ENCODE results near the gene CDK17.

Gene CDK17

GRCh38 chr12:96305665-96306064 is 94.6 kb downstream of the CDK17 start:
- TF ChIP-seq SIN3A (IDR thresholded peaks at IDR 0.05; ENCODE audit: borderline replicate concordance, insufficient read depth, low read length) (no peak), TAF1 (IDR thresholded peaks at IDR 0.05; ENCODE audit: borderline replicate concordance, insufficient read depth, low read length) (no peak), POLR2AphosphoS5 (IDR thresholded peaks at IDR 0.05; ENCODE audit: low read depth, low read length) (no peak), FOXP2 (optimal IDR thresholded peaks at IDR 0.05; ENCODE audit: borderline replicate concordance, extremely low read depth, extremely low read length, insufficient read depth) (no peak)
- TF ChIP-seq, protein P1, sequence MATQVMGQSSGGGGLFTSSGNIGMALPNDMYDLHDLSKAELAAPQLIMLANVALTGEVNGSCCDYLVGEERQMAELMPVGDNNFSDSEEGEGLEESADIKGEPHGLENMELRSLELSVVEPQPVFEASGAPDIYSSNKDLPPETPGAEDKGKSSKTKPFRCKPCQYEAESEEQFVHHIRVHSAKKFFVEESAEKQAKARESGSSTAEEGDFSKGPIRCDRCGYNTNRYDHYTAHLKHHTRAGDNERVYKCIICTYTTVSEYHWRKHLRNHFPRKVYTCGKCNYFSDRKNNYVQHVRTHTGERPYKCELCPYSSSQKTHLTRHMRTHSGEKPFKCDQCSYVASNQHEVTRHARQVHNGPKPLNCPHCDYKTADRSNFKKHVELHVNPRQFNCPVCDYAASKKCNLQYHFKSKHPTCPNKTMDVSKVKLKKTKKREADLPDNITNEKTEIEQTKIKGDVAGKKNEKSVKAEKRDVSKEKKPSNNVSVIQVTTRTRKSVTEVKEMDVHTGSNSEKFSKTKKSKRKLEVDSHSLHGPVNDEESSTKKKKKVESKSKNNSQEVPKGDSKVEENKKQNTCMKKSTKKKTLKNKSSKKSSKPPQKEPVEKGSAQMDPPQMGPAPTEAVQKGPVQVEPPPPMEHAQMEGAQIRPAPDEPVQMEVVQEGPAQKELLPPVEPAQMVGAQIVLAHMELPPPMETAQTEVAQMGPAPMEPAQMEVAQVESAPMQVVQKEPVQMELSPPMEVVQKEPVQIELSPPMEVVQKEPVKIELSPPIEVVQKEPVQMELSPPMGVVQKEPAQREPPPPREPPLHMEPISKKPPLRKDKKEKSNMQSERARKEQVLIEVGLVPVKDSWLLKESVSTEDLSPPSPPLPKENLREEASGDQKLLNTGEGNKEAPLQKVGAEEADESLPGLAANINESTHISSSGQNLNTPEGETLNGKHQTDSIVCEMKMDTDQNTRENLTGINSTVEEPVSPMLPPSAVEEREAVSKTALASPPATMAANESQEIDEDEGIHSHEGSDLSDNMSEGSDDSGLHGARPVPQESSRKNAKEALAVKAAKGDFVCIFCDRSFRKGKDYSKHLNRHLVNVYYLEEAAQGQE (IDR thresholded peaks at IDR 0.05; ENCODE audit: insufficient read depth in 1 of 2, low read depth in 2 of 2, low read length in 2 of 2) = no peak

DNA sequence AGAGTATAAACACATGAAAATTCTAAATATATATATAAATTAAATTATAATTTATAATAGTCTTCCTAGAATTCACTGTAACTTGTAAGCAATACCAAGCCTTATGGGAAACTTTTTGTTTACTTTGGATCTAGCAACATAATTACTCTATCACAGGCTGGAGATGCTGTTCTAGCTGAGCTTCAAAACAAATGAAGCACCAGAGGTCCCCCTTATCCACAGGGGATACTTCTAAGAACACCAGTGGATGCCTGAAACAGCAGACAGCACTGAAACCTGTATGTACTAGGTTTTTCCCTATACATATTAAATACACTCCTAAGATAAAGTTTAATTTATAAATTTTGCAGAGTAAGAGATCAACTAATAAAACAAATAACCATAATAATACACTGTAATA is 96.6 kb downstream of the CDK17 start:
- TF ChIP-seq FOXP2 (optimal IDR thresholded peaks at IDR 0.05; ENCODE audit: borderline replicate concordance, extremely low read depth, extremely low read length, insufficient read depth) (no peak), SIN3A (IDR thresholded peaks at IDR 0.05; ENCODE audit: borderline replicate concordance, insufficient read depth, low read length) (no peak), POLR2AphosphoS5 (IDR thresholded peaks at IDR 0.05; ENCODE audit: low read depth, low read length) (no peak), TAF1 (IDR thresholded peaks at IDR 0.05; ENCODE audit: borderline replicate concordance, insufficient read depth, low read length) (no peak)
- TF ChIP-seq, protein P1 (IDR thresholded peaks at IDR 0.05; ENCODE audit: insufficient read depth in 1 of 2, low read depth in 2 of 2, low read length in 2 of 2) = no peak

DNA sequence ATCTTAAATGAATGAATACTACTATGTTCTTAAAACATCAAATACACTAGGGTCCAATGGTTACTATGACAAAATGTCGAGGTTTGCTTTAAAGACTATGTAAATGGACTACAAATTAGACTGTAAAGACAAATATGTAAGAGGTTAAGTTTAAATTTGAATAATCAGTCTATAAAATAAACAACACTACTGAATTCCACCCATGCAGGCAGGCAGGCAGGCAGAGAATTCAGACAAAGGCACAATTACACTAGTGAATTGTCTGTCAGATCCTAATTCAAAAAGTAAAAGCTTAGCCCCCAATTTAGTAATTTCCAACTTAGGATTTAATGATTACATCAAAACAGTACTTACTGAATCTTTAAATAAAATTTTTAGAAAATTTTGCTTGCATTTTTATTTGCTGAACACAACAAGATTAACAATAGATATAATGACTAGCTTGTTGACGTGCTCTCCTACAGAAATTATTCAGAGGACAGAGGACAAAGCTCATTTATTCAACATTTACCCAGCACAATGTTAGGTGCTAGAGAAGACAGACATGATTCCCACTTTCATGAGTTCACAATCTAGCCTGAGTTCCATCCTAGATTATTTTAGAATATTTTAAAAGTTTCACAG is 97.4 kb downstream of the CDK17 start:
- no peak for TF ChIP-seq POLR2AphosphoS5 (IDR thresholded peaks at IDR 0.05; ENCODE audit: low read depth, low read length)
- TF ChIP-seq TAF1 (IDR thresholded peaks at IDR 0.05; ENCODE audit: borderline replicate concordance, insufficient read depth, low read length) = no peak
- TF ChIP-seq, protein P1 (IDR thresholded peaks at IDR 0.05; ENCODE audit: insufficient read depth in 1 of 2, low read depth in 2 of 2, low read length in 2 of 2) = no peak
- TF ChIP-seq FOXP2 (optimal IDR thresholded peaks at IDR 0.05; ENCODE audit: borderline replicate concordance, extremely low read depth, extremely low read length, insufficient read depth) = no peak
- no peak for TF ChIP-seq SIN3A (IDR thresholded peaks at IDR 0.05; ENCODE audit: borderline replicate concordance, insufficient read depth, low read length)

DNA sequence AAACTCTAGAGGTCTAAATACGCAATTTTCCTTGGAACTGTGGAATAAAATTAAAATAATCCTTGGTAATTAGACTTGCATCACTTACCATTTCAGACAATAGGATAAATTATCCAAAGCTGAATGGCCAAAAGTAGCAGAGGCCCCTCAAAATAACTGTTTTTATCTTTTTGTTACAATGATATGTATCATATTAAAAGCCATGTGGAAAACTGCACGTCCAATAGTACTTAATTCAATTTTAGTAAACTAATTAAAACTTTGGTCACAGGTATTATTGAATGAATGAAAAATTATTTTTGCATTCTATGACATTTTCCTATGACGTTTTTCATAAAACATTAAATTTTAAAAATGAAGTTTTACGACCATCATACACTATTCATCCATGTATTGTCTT is 98.5 kb downstream of the CDK17 start:
- TF ChIP-seq TAF1 (IDR thresholded peaks at IDR 0.05; ENCODE audit: borderline replicate concordance, insufficient read depth, low read length) (no peak), POLR2AphosphoS5 (IDR thresholded peaks at IDR 0.05; ENCODE audit: low read depth, low read length) (no peak), FOXP2 (optimal IDR thresholded peaks at IDR 0.05; ENCODE audit: borderline replicate concordance, extremely low read depth, extremely low read length, insufficient read depth) (no peak), SIN3A (IDR thresholded peaks at IDR 0.05; ENCODE audit: borderline replicate concordance, insufficient read depth, low read length) (no peak)
- TF ChIP-seq, protein P1 (IDR thresholded peaks at IDR 0.05; ENCODE audit: insufficient read depth in 1 of 2, low read depth in 2 of 2, low read length in 2 of 2) = no peak
